Mesothelial cell of epicardium (in vitro differentiated cells): Measurements from ENCODE around the gene ALAS1. TPM values are rescaled to one million over a fixed set of nuclear protein-coding genes. Genes with fewer than 3 reads are reported as not detected.

Source experiments
- DNase-seq, 2 experiments: peaks; one replicate each; pipeline ENCODE4 v3.0.0; 2021; ENCODE audit warnings: low spot score in 2 of 2; ENCODE audit not compliant: unreplicated experiment in 2 of 2
- H3K27ac Mint-ChIP-seq: 2 replicates; pipeline ENCODE4 v1.8.0; 2021; ENCODE audit warnings: mixed read lengths
- H3K27me3 Mint-ChIP-seq: 2 replicates; pipeline ENCODE4 v1.8.0; 2021; ENCODE audit warnings: low read depth, mixed read lengths
- H3K36me3 Mint-ChIP-seq: 2 replicates; pipeline ENCODE4 v1.8.0; 2021; ENCODE audit warnings: mixed read lengths
- H3K4me1 Mint-ChIP-seq: 2 replicates; pipeline ENCODE4 v1.8.0; 2021; ENCODE audit warnings: mixed read lengths
- H3K4me3 Mint-ChIP-seq: 2 replicates; pipeline ENCODE4 v1.8.0; 2021; ENCODE audit warnings: mild to moderate bottlenecking, moderate library complexity, mixed read lengths
- H3K9me3 Mint-ChIP-seq: 2 replicates; pipeline ENCODE4 v1.8.0; 2021; ENCODE audit warnings: mixed read lengths
- total RNA-seq: library from RNA; stranded (reverse); gene quantifications from 3 replicates; pipeline ENCODE4 v1.2.1, GENCODE V29; 2021
- TF ChIP-seq, protein P1 (sequence below): fragments of 200-600 bp; sonication (generic); IDR thresholded peaks from one replicate; pipeline ENCODE4 v1.5.0; 2021; ENCODE audit warnings: antibody characterized with exemption; ENCODE audit not compliant: unreplicated experiment

Gene ALAS1
- total RNA-seq, 1 donor from 2014 or later, result 32.1 TPM

GRCh38 chr3:52191663-52192062 lies 6.3 kb upstream of the ALAS1 start:
- Mint-ChIP-seq H3K4me1 (peaks cover 2% of the 10 kb centered on the region), H3K4me3 (no peak overlapping the region), H3K36me3 (no peaks in the 10 kb centered on the region), H3K27me3 (no peaks in the 10 kb centered on the region), H3K9me3 (no peaks in the 10 kb centered on the region), H3K27ac (no peak overlapping the region)
- TF ChIP-seq, protein P1, sequence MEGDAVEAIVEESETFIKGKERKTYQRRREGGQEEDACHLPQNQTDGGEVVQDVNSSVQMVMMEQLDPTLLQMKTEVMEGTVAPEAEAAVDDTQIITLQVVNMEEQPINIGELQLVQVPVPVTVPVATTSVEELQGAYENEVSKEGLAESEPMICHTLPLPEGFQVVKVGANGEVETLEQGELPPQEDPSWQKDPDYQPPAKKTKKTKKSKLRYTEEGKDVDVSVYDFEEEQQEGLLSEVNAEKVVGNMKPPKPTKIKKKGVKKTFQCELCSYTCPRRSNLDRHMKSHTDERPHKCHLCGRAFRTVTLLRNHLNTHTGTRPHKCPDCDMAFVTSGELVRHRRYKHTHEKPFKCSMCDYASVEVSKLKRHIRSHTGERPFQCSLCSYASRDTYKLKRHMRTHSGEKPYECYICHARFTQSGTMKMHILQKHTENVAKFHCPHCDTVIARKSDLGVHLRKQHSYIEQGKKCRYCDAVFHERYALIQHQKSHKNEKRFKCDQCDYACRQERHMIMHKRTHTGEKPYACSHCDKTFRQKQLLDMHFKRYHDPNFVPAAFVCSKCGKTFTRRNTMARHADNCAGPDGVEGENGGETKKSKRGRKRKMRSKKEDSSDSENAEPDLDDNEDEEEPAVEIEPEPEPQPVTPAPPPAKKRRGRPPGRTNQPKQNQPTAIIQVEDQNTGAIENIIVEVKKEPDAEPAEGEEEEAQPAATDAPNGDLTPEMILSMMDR, result no peak
- no peak for DNase-seq

DNA sequence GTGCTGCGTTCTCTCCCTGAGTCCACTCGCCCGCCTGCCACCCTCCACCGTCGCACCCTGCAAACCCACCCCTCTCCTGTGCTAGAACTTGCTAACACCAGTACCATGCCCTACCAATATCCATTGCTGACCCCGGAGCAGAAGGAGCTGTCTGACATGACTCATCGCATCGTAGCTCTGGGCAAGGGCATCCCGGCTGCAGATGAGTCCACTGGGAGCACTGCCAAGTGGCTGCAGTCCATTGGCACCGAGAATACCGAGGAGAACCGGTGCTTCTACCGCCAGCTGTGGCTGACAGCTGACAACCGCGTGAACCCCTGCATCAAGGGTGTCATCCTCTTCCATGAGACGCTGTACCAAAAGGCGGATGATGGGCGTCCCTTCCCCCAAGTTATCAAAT lies 4.9 kb upstream of the ALAS1 start:
- H3K9me3 Mint-ChIP-seq, result no peaks in the 10 kb centered on the region

DNA sequence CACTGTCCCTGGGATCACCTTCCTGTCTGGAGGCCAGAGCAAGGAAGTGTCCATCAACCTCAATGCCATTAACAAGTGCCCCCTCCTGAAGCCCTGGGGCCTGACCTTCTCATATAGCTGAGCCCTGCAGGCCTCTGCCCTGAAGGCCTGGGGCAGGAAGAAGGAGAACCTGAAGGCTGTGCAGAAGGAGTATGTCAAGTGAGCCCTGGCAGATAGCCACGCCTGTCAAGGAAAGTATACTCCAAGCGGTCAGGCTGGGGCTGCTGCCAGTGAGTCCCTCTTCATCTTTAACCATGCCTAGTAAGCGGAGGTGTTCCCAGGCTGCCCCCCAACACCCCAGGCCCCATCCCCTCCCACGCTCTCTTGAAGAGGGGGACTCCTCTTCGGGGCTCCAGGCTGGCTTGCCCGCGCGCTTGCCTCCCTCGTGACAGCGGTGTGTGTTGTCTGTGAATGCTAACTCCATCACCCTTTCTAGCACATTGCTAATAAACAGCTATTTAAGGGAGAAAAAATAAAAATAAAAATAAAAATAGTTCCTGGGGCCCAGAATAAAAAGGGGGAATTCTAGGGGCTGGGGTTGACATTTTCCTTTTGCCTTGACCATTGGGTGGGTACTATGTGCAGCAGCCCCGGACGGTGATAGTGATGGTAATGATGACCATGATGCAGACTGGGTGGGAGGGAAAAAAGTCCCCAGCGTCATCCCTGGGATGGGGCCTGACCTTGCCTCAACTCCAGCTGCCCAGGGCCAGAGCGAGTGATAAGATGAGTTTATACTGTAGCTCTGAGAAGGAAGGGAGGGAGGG lies 3.3 kb upstream of the ALAS1 start:
- Mint-ChIP-seq H3K36me3 (peaks cover 2% of the 10 kb centered on the region), H3K27me3 (no peaks in the 10 kb centered on the region), H3K4me1 (peaks cover 21% of the 10 kb centered on the region), H3K9me3 (no peaks in the 10 kb centered on the region), H3K27ac (peak overlapping the region; percentile 73), H3K4me3 (no peak overlapping the region)
- DNase-seq, result no peak
- TF ChIP-seq, protein P1, result no peak

More for the DNA sequence above, 4.9 kb upstream of the ALAS1 start:
- Mint-ChIP-seq H3K4me1 (peaks cover 12% of the 10 kb centered on the region), H3K36me3 (no peaks in the 10 kb centered on the region), H3K27me3 (no peaks in the 10 kb centered on the region), H3K4me3 (no peak overlapping the region), H3K27ac (no peak overlapping the region)
- TF ChIP-seq, protein P1, result no peak
- DNase-seq, result no peak

DNA sequence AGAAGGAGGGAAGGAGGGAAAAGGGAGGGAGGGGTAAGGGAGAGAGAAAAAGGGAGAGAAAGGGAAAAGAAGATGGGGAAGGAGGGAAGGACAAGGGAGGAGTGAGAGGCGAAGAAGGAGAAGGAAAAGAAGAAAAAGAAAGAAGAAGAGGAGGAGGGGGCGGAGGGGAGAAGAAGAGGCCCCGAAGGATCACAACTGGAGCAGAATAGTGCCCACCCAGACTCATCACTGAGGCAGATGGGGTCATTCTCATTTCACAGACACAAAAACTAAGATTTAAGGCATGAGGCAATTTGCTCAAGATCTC lies 2.7 kb upstream of the ALAS1 start:
- H3K9me3 Mint-ChIP-seq, result no peaks in the 10 kb centered on the region
- H3K27ac Mint-ChIP-seq, result peak overlapping the region; percentile 73
- peaks cover 4% of the 10 kb centered on the region for H3K36me3 Mint-ChIP-seq
- H3K27me3 Mint-ChIP-seq, result no peaks in the 10 kb centered on the region
- peaks cover 23% of the 10 kb centered on the region for H3K4me1 Mint-ChIP-seq
- TF ChIP-seq, protein P1, result no peak
- no peak for DNase-seq
- H3K4me3 Mint-ChIP-seq, result no peak overlapping the region

DNA sequence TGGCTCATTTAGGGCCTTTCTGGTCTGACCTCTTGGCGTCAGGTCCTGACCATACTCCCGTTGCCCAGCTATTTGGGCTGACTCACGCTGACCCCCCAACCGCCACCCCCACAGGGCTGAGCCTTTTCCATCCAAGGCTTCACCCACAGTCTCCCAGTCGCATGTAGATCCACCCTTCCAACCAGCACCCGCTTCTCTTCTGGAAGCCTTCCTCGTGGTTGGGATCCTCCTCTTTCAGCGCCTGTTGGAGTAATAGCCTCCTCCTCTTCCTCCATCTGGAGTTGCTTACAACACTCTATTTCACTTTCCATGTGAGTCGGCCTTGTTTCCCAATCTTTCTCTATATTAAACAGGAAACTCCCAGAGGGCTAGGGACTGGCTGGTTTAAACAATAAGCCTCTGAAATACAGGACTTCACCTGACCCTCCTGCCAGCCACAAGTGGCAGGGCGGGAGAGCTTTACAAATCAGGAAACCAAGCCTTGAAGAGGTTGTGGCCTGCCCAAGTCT lies 2.1 kb upstream of the ALAS1 start:
- Mint-ChIP-seq H3K27ac (no peak overlapping the region), H3K27me3 (no peaks in the 10 kb centered on the region), H3K9me3 (no peaks in the 10 kb centered on the region)

More for the DNA sequence above, 2.1 kb upstream of the ALAS1 start:
- TF ChIP-seq, protein P1, result no peak
- Mint-ChIP-seq H3K36me3 (peaks cover 4% of the 10 kb centered on the region), H3K4me1 (peaks cover 23% of the 10 kb centered on the region), H3K4me3 (no peak overlapping the region)
- DNase-seq, result no peak
